ENCODE data around the gene TLR5.
"Not testable (repeated sequence)": the region's sequence is repeated elsewhere in the genome, so short reads cannot be mapped to it uniquely, and the experiment has no call there.

Gene TLR5, protein sequence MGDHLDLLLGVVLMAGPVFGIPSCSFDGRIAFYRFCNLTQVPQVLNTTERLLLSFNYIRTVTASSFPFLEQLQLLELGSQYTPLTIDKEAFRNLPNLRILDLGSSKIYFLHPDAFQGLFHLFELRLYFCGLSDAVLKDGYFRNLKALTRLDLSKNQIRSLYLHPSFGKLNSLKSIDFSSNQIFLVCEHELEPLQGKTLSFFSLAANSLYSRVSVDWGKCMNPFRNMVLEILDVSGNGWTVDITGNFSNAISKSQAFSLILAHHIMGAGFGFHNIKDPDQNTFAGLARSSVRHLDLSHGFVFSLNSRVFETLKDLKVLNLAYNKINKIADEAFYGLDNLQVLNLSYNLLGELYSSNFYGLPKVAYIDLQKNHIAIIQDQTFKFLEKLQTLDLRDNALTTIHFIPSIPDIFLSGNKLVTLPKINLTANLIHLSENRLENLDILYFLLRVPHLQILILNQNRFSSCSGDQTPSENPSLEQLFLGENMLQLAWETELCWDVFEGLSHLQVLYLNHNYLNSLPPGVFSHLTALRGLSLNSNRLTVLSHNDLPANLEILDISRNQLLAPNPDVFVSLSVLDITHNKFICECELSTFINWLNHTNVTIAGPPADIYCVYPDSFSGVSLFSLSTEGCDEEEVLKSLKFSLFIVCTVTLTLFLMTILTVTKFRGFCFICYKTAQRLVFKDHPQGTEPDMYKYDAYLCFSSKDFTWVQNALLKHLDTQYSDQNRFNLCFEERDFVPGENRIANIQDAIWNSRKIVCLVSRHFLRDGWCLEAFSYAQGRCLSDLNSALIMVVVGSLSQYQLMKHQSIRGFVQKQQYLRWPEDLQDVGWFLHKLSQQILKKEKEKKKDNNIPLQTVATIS

DNA sequence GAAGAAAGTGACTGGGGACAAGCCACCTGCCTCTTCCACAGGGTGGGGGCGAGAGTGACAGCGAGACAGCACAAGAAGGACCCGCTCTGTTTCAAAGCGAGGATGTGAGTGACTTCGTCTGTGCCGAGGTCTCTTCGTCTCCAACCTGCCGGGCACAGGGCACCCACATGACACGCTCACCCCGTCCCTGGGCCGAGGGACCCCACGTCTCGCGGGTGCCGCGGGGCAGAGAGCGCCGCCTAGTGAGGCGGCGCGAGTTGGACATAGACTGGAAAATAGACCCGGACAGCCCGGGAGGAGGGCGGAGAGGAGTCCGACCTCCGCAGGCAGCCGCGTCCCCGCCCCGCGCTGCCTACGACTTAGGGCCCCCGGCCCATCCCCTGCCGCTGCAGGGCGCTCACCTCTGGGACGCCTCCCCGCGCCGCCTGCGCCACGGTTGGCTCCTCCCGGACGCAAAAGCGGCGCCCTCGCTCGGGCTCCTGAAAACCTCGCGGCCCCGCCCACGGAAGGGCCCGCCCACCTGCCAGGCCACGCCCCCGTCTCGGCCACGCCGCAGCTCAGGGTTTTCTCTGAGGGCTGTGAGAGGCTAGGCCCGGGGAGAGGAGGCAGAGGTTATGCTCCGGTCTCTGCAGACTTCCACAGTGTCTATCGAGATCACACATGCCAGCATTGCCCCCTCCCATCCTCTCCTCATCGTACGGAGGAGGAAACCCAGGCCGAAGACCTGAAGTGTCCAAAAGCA, at the start of gene TLR5:
TSS of gene TLR5 (minus strand) at position 454 of the 742 bp plus-strand sequence. CDS start 30,217 bp downstream, outside the sequence.
- DNase-seq (ENCODE audit: extremely low spot score, insufficient read length, low read depth) (peak; percentile 76), FAIRE-seq (peak; percentile 76)

GRCh38 chr1:223189903-223190724, 47.1 kb upstream of the TLR5 start:
- FAIRE-seq (no peak), DNase-seq (ENCODE audit: extremely low spot score, insufficient read length, low read depth) (peak; percentile 4)

- FAIRE-seq (no peak), DNase-seq (ENCODE audit: extremely low spot score, insufficient read length, low read depth) (no peak)
These were observed 46.5 kb upstream of the TLR5 start for GRCh38 chr1:223189525-223189902.

GRCh38 chr1:223188618-223189356, 45.7 kb upstream of the TLR5 start:
- FAIRE-seq = no peak
- DNase-seq (ENCODE audit: extremely low spot score, insufficient read length, low read depth) = no peak

DNA sequence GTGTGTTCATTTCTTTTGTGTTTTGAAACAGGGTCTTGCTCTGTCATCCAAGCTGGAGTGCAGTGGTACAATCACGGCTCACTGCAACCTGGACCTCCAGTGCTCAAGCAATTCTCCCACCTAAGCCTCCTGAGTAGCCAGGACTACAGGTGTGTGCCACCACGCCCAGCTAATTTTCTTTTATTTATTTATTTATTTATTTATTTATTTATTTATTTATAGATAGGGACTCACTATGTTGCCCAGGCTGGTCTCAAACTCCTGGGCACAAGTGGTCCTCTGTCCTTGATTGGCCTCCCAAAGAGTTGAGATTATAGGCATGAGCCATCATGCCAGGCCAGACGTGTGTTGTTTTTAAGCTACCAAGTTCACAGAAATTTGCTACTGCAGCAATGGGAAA, 43.8 kb upstream of the TLR5 start:
- FAIRE-seq (no peak), DNase-seq (ENCODE audit: extremely low spot score, insufficient read length, low read depth) (no peak)

- FAIRE-seq (no peak), DNase-seq (ENCODE audit: extremely low spot score, insufficient read length, low read depth) (no peak)
These were observed 40.3 kb upstream of the TLR5 start for GRCh38 chr1:223183268-223183862.

DNA sequence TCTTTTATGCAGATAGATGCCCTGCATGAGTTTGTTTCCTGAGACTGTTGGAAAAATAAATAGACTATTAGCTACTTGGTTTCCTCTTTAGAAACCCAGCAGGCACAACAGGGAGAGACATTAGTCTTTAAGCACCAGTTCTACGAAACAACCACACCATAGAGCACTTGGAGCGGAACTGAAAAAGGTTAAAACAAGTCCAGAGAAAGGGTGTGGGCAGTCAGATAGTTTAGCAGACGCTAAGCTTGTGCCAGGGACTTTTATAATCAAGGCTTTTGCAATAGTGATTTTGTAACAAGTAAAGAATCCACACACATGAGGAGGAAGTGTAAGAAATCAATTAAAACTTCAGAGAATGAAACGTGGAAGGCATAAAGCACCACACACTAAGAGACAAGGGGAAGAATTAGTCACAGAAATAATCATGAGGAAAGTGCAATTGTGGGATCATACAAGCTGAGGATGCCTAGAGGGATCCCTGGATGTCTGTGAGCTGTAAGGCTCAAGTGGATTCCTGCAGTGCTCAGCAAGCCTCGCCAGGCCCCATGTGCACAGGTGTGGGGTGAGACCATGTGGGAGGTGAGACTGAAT, 37.8 kb upstream of the TLR5 start:
- no peak for DNase-seq (ENCODE audit: extremely low spot score, insufficient read length, low read depth)
- FAIRE-seq = no peak

DNA sequence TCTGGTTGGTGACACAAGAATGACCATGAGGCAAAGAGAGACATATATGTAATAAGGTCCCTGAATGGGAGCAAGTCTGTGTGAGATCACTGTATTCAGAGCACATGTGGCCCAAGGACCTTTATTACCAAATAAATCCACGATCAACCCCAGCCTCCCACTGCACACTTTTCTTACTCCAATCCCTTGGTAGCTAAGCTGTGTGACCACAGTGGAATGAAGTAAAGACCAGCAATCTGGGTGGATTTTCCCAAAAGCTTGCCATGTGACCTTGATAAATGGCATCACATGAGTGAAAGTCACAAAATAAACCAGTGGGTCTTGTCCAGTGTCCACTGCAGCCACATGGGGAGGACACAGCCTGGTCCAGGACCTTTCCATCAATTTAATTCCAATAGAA, 36.7 kb upstream of the TLR5 start:
- DNase-seq (ENCODE audit: extremely low spot score, insufficient read length, low read depth) (no peak), FAIRE-seq (no peak)

DNA sequence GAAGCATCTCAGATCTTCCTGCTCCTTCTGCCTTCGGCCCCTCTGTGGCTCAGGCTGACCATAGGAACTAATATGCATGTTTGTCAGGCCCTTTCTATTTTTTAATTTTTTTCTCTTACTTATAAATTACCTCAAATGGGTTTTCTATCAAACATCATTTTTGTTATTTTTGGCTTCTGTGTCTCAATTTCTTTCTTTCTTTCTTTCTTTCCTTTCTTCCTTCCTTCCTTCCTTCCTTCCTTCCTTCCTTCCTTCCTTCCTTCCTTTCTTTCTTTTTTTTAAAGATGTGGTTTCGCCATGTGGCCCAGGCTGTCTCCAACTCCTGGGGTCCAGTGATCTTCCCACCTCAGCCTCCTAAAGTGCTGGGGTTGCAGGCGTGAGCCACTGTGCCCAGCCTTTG, 36.2 kb upstream of the TLR5 start:
- no peak for DNase-seq (ENCODE audit: extremely low spot score, insufficient read length, low read depth)
- FAIRE-seq = no peak

DNA sequence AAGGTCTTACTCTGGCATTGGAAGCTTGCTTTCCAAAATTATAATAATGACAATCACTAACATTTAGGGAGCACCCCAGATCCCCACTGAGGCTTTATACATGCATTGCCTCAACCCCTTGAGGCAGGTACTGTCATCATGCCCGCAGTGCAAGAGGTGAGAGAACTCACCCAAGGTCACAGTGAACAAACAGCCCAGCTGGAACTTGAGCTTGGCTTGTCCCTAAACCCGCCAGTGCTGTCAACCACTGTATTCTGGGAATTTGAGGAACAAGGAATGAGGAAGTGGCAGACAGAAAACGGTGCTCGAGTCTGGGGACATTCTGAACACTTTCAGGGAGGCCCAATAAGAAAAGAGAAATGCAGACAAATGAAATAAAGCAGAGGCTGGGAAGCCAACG, 34.6 kb upstream of the TLR5 start:
- DNase-seq (ENCODE audit: extremely low spot score, insufficient read length, low read depth) (no peak), FAIRE-seq (no peak)

DNA sequence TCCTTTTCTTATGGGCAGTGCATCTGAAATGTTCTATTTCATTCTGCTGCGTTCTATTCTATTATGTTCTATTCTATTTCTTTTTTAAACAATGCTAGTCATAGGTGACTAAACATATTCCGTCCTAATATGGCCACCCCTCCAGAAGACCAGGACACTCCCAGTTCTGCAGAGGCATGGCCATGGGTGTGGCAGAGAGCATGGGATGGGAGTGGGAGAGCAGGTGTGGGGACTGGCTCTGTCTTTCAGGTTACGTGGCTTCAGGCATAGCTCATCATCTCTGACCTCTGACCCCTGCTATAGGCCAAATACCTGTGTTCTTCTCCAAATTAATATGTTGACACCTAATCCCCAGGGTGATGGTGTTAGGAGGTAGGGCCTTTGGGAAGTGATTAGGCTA, 33.4 kb upstream of the TLR5 start:
- no peak for DNase-seq (ENCODE audit: extremely low spot score, insufficient read length, low read depth)
- FAIRE-seq = no peak

DNA sequence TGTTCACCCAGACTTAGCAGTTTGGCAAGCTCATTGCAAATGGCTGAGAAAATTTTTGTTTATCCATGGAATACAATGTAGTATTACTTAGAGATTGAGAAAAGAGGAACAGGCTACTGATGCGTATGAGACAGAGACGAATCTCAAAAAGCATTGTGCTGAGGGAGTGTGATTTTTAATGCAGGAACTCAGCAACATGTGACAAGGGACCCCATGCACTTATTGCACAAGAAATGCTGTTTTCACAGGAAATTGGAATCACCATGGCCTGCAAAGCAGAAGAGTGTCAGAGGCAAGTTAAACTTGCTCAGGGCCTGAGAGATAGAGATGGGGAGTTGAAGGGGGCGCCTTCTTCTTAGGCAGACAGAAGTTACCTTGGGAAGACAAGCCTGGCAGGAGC, 32.6 kb upstream of the TLR5 start:
- no peak for DNase-seq (ENCODE audit: extremely low spot score, insufficient read length, low read depth)
- no peak for FAIRE-seq

DNA sequence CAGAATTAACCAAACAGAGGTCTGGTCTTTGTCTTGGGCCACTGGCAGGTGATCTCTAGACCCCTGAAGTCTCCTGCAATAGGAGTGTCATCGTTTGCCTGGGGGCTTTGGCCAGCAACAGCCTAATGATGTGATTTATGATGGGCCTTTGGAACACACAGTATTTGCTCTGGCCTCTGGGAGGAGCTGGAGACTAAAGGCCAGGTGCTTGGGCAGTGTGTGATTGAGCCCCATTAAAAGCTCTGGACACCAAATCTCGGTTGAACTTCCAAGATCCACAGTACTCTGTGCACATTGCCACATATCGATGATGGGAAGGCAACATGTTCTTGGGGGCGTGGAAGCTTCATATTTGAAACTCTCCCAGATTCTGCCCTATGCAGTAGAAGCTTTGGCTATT, 32.0 kb upstream of the TLR5 start:
- DNase-seq (ENCODE audit: extremely low spot score, insufficient read length, low read depth) (no peak), FAIRE-seq (no peak)

GRCh38 chr1:223169458-223169857, 26.4 kb upstream of the TLR5 start:
- not testable (repeated sequence) for FAIRE-seq; DNase-seq (ENCODE audit: extremely low spot score, insufficient read length, low read depth)

DNA sequence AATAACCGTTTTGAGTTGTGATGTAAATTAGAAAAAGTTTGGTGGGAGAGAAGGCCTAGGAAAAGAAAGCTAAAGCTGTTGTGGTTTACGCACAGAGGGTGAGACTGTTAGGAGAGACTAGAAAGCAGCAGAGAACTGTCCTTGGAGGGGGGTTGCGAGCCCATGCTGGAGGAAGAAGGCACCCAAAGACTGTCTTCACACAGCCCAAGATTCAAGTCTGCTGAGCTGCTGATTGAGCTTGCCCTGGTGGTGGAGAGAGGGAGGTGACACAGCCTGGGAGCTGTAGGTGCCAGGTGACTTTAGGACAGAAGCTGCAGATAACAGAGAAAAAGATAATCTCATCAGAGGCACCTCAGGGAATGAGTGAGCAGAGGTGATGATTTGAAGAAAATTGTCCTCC, 18.3 kb upstream of the TLR5 start:
- FAIRE-seq = no peak
- no peak for DNase-seq (ENCODE audit: extremely low spot score, insufficient read length, low read depth)

- FAIRE-seq (no peak), DNase-seq (ENCODE audit: extremely low spot score, insufficient read length, low read depth) (no peak)
These were observed 13.3 kb upstream of the TLR5 start for GRCh38 chr1:223156343-223156742.

DNA sequence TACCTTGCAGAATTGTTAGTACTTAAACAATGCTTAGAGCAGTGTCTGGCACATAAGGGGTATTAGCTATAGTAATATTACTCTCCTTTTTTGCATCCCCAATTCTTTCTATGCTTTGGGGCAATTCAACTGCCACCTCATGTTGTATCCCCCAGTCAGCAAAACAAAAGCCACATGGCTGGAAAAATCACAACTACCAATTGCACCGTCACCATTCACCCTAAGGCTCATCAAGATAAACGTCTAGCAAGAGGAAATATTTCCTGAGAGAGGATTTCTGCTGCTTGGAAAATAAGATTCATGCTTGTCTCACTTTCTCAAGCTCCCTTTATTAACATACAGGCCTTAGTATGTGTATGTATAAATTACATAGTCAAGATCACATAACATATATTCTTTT, 12.1 kb upstream of the TLR5 start:
- DNase-seq (ENCODE audit: extremely low spot score, insufficient read length, low read depth) = no peak
- no peak for FAIRE-seq
